Measurements from ENCODE around the gene HS6ST2.

HS6ST2 gene

GRCh38 chrX:132742246-132742645 is 216.2 kb downstream of the HS6ST2 start:
- Histone ChIP-seq H3K4me3 (ENCODE audit: low read depth in 1 of 2, low read length in 1 of 2) (no peak overlapping the region), H3K4me1 (ENCODE audit: control insufficient read depth in 1 of 2, insufficient read depth in 1 of 2, low read depth in 1 of 2, low read length in 1 of 2) (no peaks in the 10 kb centered on the region), H3K9me3 (no peaks in the 10 kb centered on the region), H3K27me3 (no peaks in the 10 kb centered on the region), H3K27ac (no peak overlapping the region), H3K36me3 (no peaks in the 10 kb centered on the region)
- TF ChIP-seq CTCF (IDR thresholded peaks at IDR 0.05), result no peak

GRCh38 chrX:132741689-132742088 is 216.7 kb downstream of the HS6ST2 start:
- no peak overlapping the region for H3K27ac ChIP-seq
- H3K9me3 ChIP-seq, result no peaks in the 10 kb centered on the region
- H3K36me3 ChIP-seq, result no peaks in the 10 kb centered on the region
- H3K4me1 ChIP-seq (ENCODE audit: control insufficient read depth in 1 of 2, insufficient read depth in 1 of 2, low read depth in 1 of 2, low read length in 1 of 2), result no peaks in the 10 kb centered on the region
- H3K4me3 ChIP-seq (ENCODE audit: low read depth in 1 of 2, low read length in 1 of 2), result no peak overlapping the region
- TF ChIP-seq CTCF (IDR thresholded peaks at IDR 0.05), result no peak
- no peaks in the 10 kb centered on the region for H3K27me3 ChIP-seq

- H3K27ac ChIP-seq, result no peak overlapping the region
- no peak overlapping the region for H3K4me3 ChIP-seq (ENCODE audit: low read depth in 1 of 2, low read length in 1 of 2)
- H3K9me3 ChIP-seq, result no peaks in the 10 kb centered on the region
- H3K27me3 ChIP-seq, result no peaks in the 10 kb centered on the region
- no peak for TF ChIP-seq CTCF (IDR thresholded peaks at IDR 0.05)
- H3K4me1 ChIP-seq (ENCODE audit: control insufficient read depth in 1 of 2, insufficient read depth in 1 of 2, low read depth in 1 of 2, low read length in 1 of 2), result no peaks in the 10 kb centered on the region
- no peaks in the 10 kb centered on the region for H3K36me3 ChIP-seq
These were observed 217.9 kb downstream of the HS6ST2 start for GRCh38 chrX:132740316-132741123.

GRCh38 chrX:132738951-132739350 is 219.5 kb downstream of the HS6ST2 start:
- Histone ChIP-seq H3K27ac (no peak overlapping the region), H3K9me3 (no peaks in the 10 kb centered on the region), H3K4me1 (ENCODE audit: control insufficient read depth in 1 of 2, insufficient read depth in 1 of 2, low read depth in 1 of 2, low read length in 1 of 2) (no peaks in the 10 kb centered on the region), H3K36me3 (no peaks in the 10 kb centered on the region), H3K4me3 (ENCODE audit: low read depth in 1 of 2, low read length in 1 of 2) (no peak overlapping the region), H3K27me3 (no peaks in the 10 kb centered on the region)
- no peak for TF ChIP-seq CTCF (IDR thresholded peaks at IDR 0.05)

- no peaks in the 10 kb centered on the region for H3K27me3 ChIP-seq
- H3K27ac ChIP-seq, result no peak overlapping the region
- H3K36me3 ChIP-seq, result no peaks in the 10 kb centered on the region
- H3K4me1 ChIP-seq (ENCODE audit: control insufficient read depth in 1 of 2, insufficient read depth in 1 of 2, low read depth in 1 of 2, low read length in 1 of 2), result no peaks in the 10 kb centered on the region
- TF ChIP-seq CTCF (IDR thresholded peaks at IDR 0.05), result no peak
- H3K4me3 ChIP-seq (ENCODE audit: low read depth in 1 of 2, low read length in 1 of 2), result no peak overlapping the region
- H3K9me3 ChIP-seq, result no peaks in the 10 kb centered on the region
These were observed 220.7 kb downstream of the HS6ST2 start for GRCh38 chrX:132737743-132738142.
